NT2/D1 (cell line): ENCODE measurements around the gene TGFB2.

ENCODE experiments used
- SUZ12 ChIP-seq: IDR thresholded peaks from 2 replicates; pipeline ENCODE4 v1.6.1; 2011; ENCODE audit not compliant: insufficient read length, insufficient read depth; ENCODE audit errors: extremely low read depth
- YY1 ChIP-seq: IDR thresholded peaks from 2 replicates; pipeline ENCODE4 v1.6.1; 2011; ENCODE audit not compliant: insufficient read length, insufficient read depth
- ZNF274 ChIP-seq: IDR thresholded peaks from 2 replicates; pipeline ENCODE4 v1.6.1; 2011; ENCODE audit warnings: mild to moderate bottlenecking, low read depth, low read length

GRCh38 chr1:218301217-218301616 lies 43.9 kb upstream of the TGFB2 start:
- TF ChIP-seq YY1: no peak
- TF ChIP-seq ZNF274: no peak
- TF ChIP-seq SUZ12: no peak
